ENCODE measurements around the gene ANGPTL5. TPM values are rescaled to one million over a fixed set of nuclear protein-coding genes. Genes with fewer than 3 reads are reported as not detected.

ANGPTL5 gene
- total RNA-seq, 4 donors from 2014 or later: 0.29 to 0.38 TPM; not detected in 2

GRCh38 chr11:101923554-101923953, 7.2 kb upstream of the ANGPTL5 start:
- TF ChIP-seq CTCF (IDR thresholded peaks at IDR 0.05) (no peak), POLR2A (IDR thresholded peaks at IDR 0.05) (no peak)
- H3K27me3 ChIP-seq: no peaks in the 10 kb centered on the region
- no peak overlapping the region for H3K27ac ChIP-seq
- WGBS, 2 donors: 61 to 94% methylated on average over 2 of the region's 2 CpGs
- no peak for DNase-seq
- no peaks in the 10 kb centered on the region for H3K36me3 ChIP-seq
- no peaks in the 10 kb centered on the region for H3K9me3 ChIP-seq
- intact Hi-C loops (cut with DNase I): no loop called here
- H3K4me1 ChIP-seq: no peaks in the 10 kb centered on the region
- H3K4me3 ChIP-seq: no peak overlapping the region

- WGBS, 2 donors: 96 to 97% methylated on average over 1 of the region's 1 CpG
These were observed 4.7 kb upstream of the ANGPTL5 start for GRCh38 chr11:101920992-101921391.

GRCh38 chr11:101917226-101917625, 904 bp upstream of the ANGPTL5 start:
- DNase-seq: no peak
- intact Hi-C loops (cut with DNase I): no loop called here
- Histone ChIP-seq H3K4me3 (no peak overlapping the region), H3K36me3 (no peaks in the 10 kb centered on the region), H3K4me1 (peaks cover 5 to 20% (median 13%) of the 10 kb centered on the region in 3 donors), H3K27me3 (no peaks in the 10 kb centered on the region), H3K9me3 (no peaks in the 10 kb centered on the region), H3K27ac (no peak overlapping the region)
- TF ChIP-seq CTCF (IDR thresholded peaks at IDR 0.05) (no peak), POLR2A (IDR thresholded peaks at IDR 0.05) (no peak)

More at GRCh38 chr11:101920992-101921391, 4.7 kb upstream of the ANGPTL5 start:
- no peak for DNase-seq
- Histone ChIP-seq H3K4me3 (no peak overlapping the region), H3K4me1 (peaks cover 0 to 6% (median 5%) of the 10 kb centered on the region in 3 donors), H3K27me3 (no peaks in the 10 kb centered on the region), H3K36me3 (no peaks in the 10 kb centered on the region), H3K9me3 (no peaks in the 10 kb centered on the region), H3K27ac (no peak overlapping the region)
- intact Hi-C loops (cut with DNase I): no loop called here
- TF ChIP-seq CTCF (IDR thresholded peaks at IDR 0.05): no peak

- WGBS, 2 donors: 3 to 15% methylated on average over 4 of the region's 4 CpGs
- no peaks in the 10 kb centered on the region for H3K9me3 ChIP-seq
- H3K27ac ChIP-seq: peak overlapping the region; percentile 78 to 95 (median 89)
- DNase-seq: no peak
- no peaks in the 10 kb centered on the region for H3K36me3 ChIP-seq
- peak overlapping the region; percentile 66 to 80 (median 67) for H3K4me3 ChIP-seq
- intact Hi-C loops (cut with DNase I): no loop called here
- no peaks in the 10 kb centered on the region for H3K27me3 ChIP-seq
- peaks cover 5 to 20% (median 13%) of the 10 kb centered on the region in 3 donors for H3K4me1 ChIP-seq
- TF ChIP-seq CTCF (IDR thresholded peaks at IDR 0.05) (no peak), POLR2A (IDR thresholded peaks at IDR 0.05) (no peak)
These were observed 481 bp downstream of the ANGPTL5 start for GRCh38 chr11:101915791-101916291.

GRCh38 chr11:101914738-101915426, 1.4 kb downstream of the ANGPTL5 start, which contains the start of gene CEP126:
Gene CEP126 (plus strand): TSS chr11:101915010. CDS start chr11:101915285, 275 bp downstream.
- Histone ChIP-seq H3K36me3 (no peaks in the 10 kb centered on the region), H3K27ac (peak within 1 kb of the TSS; percentile 78 to 95 (median 89)), H3K9me3 (no peaks in the 10 kb centered on the region), H3K27me3 (no peaks in the 10 kb centered on the region), H3K4me3 (peak within 1 kb of the TSS; percentile 66 to 80 (median 67)), H3K4me1 (peaks cover 5 to 20% (median 13%) of the 10 kb centered on the region in 3 donors)
- TF ChIP-seq POLR2A (IDR thresholded peaks at IDR 0.05): no peak
- TF ChIP-seq CTCF (IDR thresholded peaks at IDR 0.05): peak; percentile 34 to 63 (median 44)
- 0 to 1% methylated on average over 10 to 13 of the region's 56 CpGs for WGBS, 2 donors
- peak; percentile 68 for DNase-seq
- intact Hi-C loops (cut with DNase I): no loop called here
